ENCODE measurements around the gene KIF26A.

KIF26A gene

GRCh38 chr14:104151026-104151381 is 12.6 kb downstream of the KIF26A start:
- Histone ChIP-seq H4K20me1 (ENCODE audit: low read depth, low read length) (no peaks in the 10 kb centered on the region), H2AFZ (ENCODE audit: low read depth, low read length, severe bottlenecking) (no peak overlapping the region), H3F3A (ENCODE audit: insufficient read depth) (no peaks in the 10 kb centered on the region), H3K27ac (ENCODE audit: low read depth, low read length) (no peak overlapping the region), H3K9me2 (replicated peaks; ENCODE audit: insufficient read depth, low read length) (no peaks in the 10 kb centered on the region), H3K36me3 (ENCODE audit: low read length) (no peaks in the 10 kb centered on the region), H3K9me3 (ENCODE audit: insufficient read depth, low read length) (no peaks in the 10 kb centered on the region), H3K9ac (ENCODE audit: low read length) (no peak overlapping the region), H3K27me3 (ENCODE audit: low read length) (no peaks in the 10 kb centered on the region), H3K4me3 (ENCODE audit: insufficient read depth, low read length, poor library complexity, severe bottlenecking) (no peak overlapping the region), H3K4me2 (ENCODE audit: low read depth, low read length, poor library complexity, severe bottlenecking) (no peak overlapping the region), H3K79me2 (ENCODE audit: insufficient read depth, low read length) (no peaks in the 10 kb centered on the region)
- no peak for TF ChIP-seq CTCF (IDR thresholded peaks at IDR 0.05; ENCODE audit: insufficient read depth, low read length, poor library complexity, severe bottlenecking)
- TF ChIP-seq EZH2phosphoT487 (conservative IDR thresholded peaks at IDR 0.05; ENCODE audit: low read length): no peak

DNA sequence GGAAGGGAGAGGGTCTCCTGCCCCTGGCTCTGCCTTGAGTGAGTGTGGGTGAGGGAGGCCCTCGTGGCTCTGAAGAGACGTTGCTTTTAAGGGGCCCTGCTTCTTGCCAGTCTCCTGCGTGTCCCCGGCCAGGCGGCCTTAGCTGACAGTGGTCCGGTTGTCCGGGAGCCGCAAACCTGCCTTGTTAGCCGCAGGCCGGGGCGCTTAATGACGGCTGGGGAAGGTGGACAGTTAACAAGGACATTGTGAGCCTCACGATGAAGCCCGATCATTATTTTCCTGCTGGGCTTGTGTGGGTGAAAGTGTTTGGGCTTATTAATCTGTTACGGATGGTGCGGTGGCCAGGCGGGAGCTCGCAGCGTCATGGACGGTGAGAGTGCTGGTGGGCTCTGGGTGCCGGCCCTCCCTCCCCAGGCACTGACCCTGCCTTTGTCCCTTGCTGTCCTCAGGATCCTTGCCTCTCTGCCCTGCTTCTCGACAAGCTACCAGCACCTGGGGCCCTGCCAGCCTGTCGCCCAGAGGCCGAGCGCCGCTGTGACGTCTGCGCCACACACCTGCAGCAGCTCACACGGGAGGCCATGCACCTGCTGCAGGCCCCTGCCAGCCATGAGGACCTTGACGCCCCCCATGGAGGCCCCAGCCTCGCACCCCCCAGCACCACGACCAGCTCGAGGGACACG is 13.3 kb downstream of the KIF26A start:
- Histone ChIP-seq H4K20me1 (ENCODE audit: low read depth, low read length) (no peaks in the 10 kb centered on the region), H3K9ac (ENCODE audit: low read length) (no peak overlapping the region), H3K79me2 (ENCODE audit: insufficient read depth, low read length) (no peaks in the 10 kb centered on the region), H3K9me3 (ENCODE audit: insufficient read depth, low read length) (no peaks in the 10 kb centered on the region), H3K27ac (ENCODE audit: low read depth, low read length) (no peak overlapping the region), H3K4me2 (ENCODE audit: low read depth, low read length, poor library complexity, severe bottlenecking) (no peak overlapping the region), H3K36me3 (ENCODE audit: low read length) (no peaks in the 10 kb centered on the region), H3F3A (ENCODE audit: insufficient read depth) (no peaks in the 10 kb centered on the region), H3K27me3 (ENCODE audit: low read length) (no peaks in the 10 kb centered on the region), H3K4me3 (ENCODE audit: insufficient read depth, low read length, poor library complexity, severe bottlenecking) (no peak overlapping the region), H3K9me2 (replicated peaks; ENCODE audit: insufficient read depth, low read length) (no peaks in the 10 kb centered on the region), H2AFZ (ENCODE audit: low read depth, low read length, severe bottlenecking) (no peak overlapping the region)
- TF ChIP-seq CTCF (IDR thresholded peaks at IDR 0.05; ENCODE audit: insufficient read depth, low read length, poor library complexity, severe bottlenecking) (no peak), EZH2phosphoT487 (conservative IDR thresholded peaks at IDR 0.05; ENCODE audit: low read length) (no peak)

DNA sequence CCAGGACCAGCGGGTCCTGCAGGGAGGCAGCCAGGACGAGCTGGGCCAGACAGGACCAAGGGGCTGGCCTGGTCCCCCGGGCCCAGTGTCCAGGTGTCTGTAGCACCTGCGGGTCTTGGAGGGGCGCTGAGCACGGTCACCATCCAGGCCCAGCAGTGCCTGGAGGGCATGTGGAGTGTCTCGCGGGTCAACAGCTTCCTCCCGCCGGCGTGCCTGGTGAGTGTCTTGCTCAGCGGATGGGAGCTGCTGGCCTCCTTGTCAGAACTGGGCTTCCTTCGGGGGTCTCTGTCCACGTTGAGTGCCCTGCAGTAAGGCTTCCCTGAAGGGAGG is 13.8 kb downstream of the KIF26A start:
- Histone ChIP-seq H4K20me1 (ENCODE audit: low read depth, low read length) (no peaks in the 10 kb centered on the region), H3F3A (ENCODE audit: insufficient read depth) (no peaks in the 10 kb centered on the region), H2AFZ (ENCODE audit: low read depth, low read length, severe bottlenecking) (no peak overlapping the region), H3K4me2 (ENCODE audit: low read depth, low read length, poor library complexity, severe bottlenecking) (no peak overlapping the region), H3K9ac (ENCODE audit: low read length) (no peak overlapping the region), H3K27me3 (ENCODE audit: low read length) (no peaks in the 10 kb centered on the region), H3K9me3 (ENCODE audit: insufficient read depth, low read length) (no peaks in the 10 kb centered on the region), H3K9me2 (replicated peaks; ENCODE audit: insufficient read depth, low read length) (no peaks in the 10 kb centered on the region), H3K4me3 (ENCODE audit: insufficient read depth, low read length, poor library complexity, severe bottlenecking) (no peak overlapping the region), H3K36me3 (ENCODE audit: low read length) (no peaks in the 10 kb centered on the region), H3K27ac (ENCODE audit: low read depth, low read length) (no peak overlapping the region), H3K79me2 (ENCODE audit: insufficient read depth, low read length) (no peaks in the 10 kb centered on the region)
- TF ChIP-seq EZH2phosphoT487 (conservative IDR thresholded peaks at IDR 0.05; ENCODE audit: low read length): no peak
- TF ChIP-seq CTCF (IDR thresholded peaks at IDR 0.05; ENCODE audit: insufficient read depth, low read length, poor library complexity, severe bottlenecking): no peak
